ENCODE data around the gene ST8SIA5. TPM values are rescaled to one million over a fixed set of nuclear protein-coding genes. Genes with fewer than 3 reads are reported as not detected.

The ST8SIA5 gene
- total and polyA plus RNA-seq, 2 experiments from 2014 or later, result 3.3 to 4.8 TPM

GRCh38 chr18:46754188-46754587, 2.7 kb downstream of the ST8SIA5 start:
- Histone ChIP-seq H3K27me3 (ENCODE audit: insufficient read depth) (peaks cover 42% of the 10 kb centered on the region), H3K36me3 (ENCODE audit: insufficient read depth) (no peaks in the 10 kb centered on the region), H4K20me1 (replicated peaks; ENCODE audit: insufficient read depth) (no peaks in the 10 kb centered on the region; the same call in 1 of the 2 replicates), H2AFZ (0 out of 2 replicates have a peak overlapping the region, but pooled peaks have one; percentile 23), H3K4me2 (no peak overlapping the region), H3F3A (replicated peaks; ENCODE audit: low read depth) (peaks cover 15% of the 10 kb centered on the region; the same call in 1 of the 2 replicates), H3K4me1 (ENCODE audit: insufficient read depth) (peaks cover 13% of the 10 kb centered on the region), H3K79me2 (replicated peaks; ENCODE audit: insufficient read depth) (no peaks in the 10 kb centered on the region), H3K9me2 (ENCODE audit: insufficient read depth) (no peaks in the 10 kb centered on the region), H3K27ac (ENCODE audit: low read depth) (no peak overlapping the region), H3K4me3 (no peak overlapping the region)
- H3K4me3 Mint-ChIP-seq, result no peak overlapping the region
- DNase-seq (ENCODE audit: low spot score) (no peak), ATAC-seq (no peak)
- H3K27ac Mint-ChIP-seq, result no peak overlapping the region
- H3K36me3 Mint-ChIP-seq (ENCODE audit: low read depth), result no peaks in the 10 kb centered on the region
- no peaks in the 10 kb centered on the region for H3K9me3 Mint-ChIP-seq
- TF ChIP-seq ETS1 (IDR thresholded peaks at IDR 0.05), result no peak
- no peak for TF ChIP-seq STAT1 (IDR thresholded peaks at IDR 0.05; ENCODE audit: unreplicated experiment)
- no peak for TF ChIP-seq EZH2phosphoT487 (IDR thresholded peaks at IDR 0.05; ENCODE audit: unreplicated experiment)
- no peak for TF ChIP-seq CREB1 (CRISPR knock-in tag; IDR thresholded peaks at IDR 0.05; ENCODE audit: low read depth)
- no peak for TF ChIP-seq REST (IDR thresholded peaks at IDR 0.05; ENCODE audit: unreplicated experiment)
- no peak for TF ChIP-seq ZNF331 (CRISPR knock-in tag; IDR thresholded peaks at IDR 0.05; ENCODE audit: low read depth)
- TF ChIP-seq, protein P1, sequence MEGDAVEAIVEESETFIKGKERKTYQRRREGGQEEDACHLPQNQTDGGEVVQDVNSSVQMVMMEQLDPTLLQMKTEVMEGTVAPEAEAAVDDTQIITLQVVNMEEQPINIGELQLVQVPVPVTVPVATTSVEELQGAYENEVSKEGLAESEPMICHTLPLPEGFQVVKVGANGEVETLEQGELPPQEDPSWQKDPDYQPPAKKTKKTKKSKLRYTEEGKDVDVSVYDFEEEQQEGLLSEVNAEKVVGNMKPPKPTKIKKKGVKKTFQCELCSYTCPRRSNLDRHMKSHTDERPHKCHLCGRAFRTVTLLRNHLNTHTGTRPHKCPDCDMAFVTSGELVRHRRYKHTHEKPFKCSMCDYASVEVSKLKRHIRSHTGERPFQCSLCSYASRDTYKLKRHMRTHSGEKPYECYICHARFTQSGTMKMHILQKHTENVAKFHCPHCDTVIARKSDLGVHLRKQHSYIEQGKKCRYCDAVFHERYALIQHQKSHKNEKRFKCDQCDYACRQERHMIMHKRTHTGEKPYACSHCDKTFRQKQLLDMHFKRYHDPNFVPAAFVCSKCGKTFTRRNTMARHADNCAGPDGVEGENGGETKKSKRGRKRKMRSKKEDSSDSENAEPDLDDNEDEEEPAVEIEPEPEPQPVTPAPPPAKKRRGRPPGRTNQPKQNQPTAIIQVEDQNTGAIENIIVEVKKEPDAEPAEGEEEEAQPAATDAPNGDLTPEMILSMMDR (conservative IDR thresholded peaks at IDR 0.05; ENCODE audit: low read depth in 2 of 2), result no peak
- no peak for TF ChIP-seq JUNB (IDR thresholded peaks at IDR 0.05; ENCODE audit: unreplicated experiment)
- peaks cover 47% of the 10 kb centered on the region for H3K27me3 Mint-ChIP-seq (ENCODE audit: insufficient read depth, low read depth, poor library complexity)
- H3K4me1 Mint-ChIP-seq, result peaks cover 23% of the 10 kb centered on the region

DNA sequence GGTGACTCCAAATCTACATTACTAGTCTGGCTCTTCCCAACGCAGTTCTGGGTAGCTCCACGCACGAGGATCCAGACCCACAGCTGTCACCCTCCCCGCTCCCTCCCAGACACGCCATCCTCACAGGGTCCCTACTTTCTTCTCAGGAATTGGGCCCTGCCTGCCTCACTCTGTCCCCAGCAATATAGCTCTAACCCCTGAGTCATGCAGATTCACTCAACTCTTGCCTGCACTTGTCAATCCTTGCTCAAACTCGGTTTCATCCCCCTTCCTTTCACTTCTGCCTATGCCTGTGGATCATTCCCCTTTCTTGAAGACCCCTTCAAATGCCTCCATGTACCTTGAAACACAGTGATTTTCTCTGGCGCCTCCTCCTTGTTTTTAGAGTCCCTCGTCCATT, 5.0 kb downstream of the ST8SIA5 start:
- DNase-seq (ENCODE audit: low spot score) (no peak), ATAC-seq (no peak)
- no peak overlapping the region for H3K4me3 ChIP-seq
- H3F3A ChIP-seq (replicated peaks; ENCODE audit: low read depth), result peaks cover 7% of the 10 kb centered on the region; the same call in 1 of the 2 replicates
- no peaks in the 10 kb centered on the region for H3K79me2 ChIP-seq (replicated peaks; ENCODE audit: insufficient read depth)
- H3K9me3 Mint-ChIP-seq, result no peaks in the 10 kb centered on the region
- H3K36me3 Mint-ChIP-seq (ENCODE audit: low read depth), result no peaks in the 10 kb centered on the region
- no peak overlapping the region for H2AFZ ChIP-seq
- H3K27ac Mint-ChIP-seq, result no peak overlapping the region
- H3K9me2 ChIP-seq (ENCODE audit: insufficient read depth), result no peaks in the 10 kb centered on the region
- H3K27ac ChIP-seq (ENCODE audit: low read depth), result no peak overlapping the region
- H3K4me1 Mint-ChIP-seq, result peaks cover 17% of the 10 kb centered on the region
- peaks cover 8% of the 10 kb centered on the region for H3K4me1 ChIP-seq (ENCODE audit: insufficient read depth)
- no peak overlapping the region for H3K4me3 Mint-ChIP-seq
- H3K36me3 ChIP-seq (ENCODE audit: insufficient read depth), result no peaks in the 10 kb centered on the region
- peaks cover 19% of the 10 kb centered on the region for H3K27me3 ChIP-seq (ENCODE audit: insufficient read depth)
- H3K4me2 ChIP-seq, result no peak overlapping the region
- H3K27me3 Mint-ChIP-seq (ENCODE audit: insufficient read depth, low read depth, poor library complexity), result peaks cover 26% of the 10 kb centered on the region
- H4K20me1 ChIP-seq (replicated peaks; ENCODE audit: insufficient read depth), result no peaks in the 10 kb centered on the region
- TF ChIP-seq EZH2 (IDR thresholded peaks at IDR 0.05; ENCODE audit: low read depth, unreplicated experiment) (no peak), CREB1 (CRISPR knock-in tag; IDR thresholded peaks at IDR 0.05; ENCODE audit: low read depth) (no peak), STAT1 (IDR thresholded peaks at IDR 0.05; ENCODE audit: unreplicated experiment) (no peak), POLR2AphosphoS5 (IDR thresholded peaks at IDR 0.05; ENCODE audit: low read depth) (no peak), REST (IDR thresholded peaks at IDR 0.05; ENCODE audit: unreplicated experiment) (no peak)
